Endothelial cell of umbilical vein (primary cell): ENCODE data around the gene DAB1. TPM values are rescaled to one million over a fixed set of nuclear protein-coding genes. Genes with fewer than 3 reads are reported as not detected.

Source experiments
- BruUV-seq: library from RNA; stranded (reverse); fragments of 400-500 nt; replicated peaks from 2 replicates; lab custom pipeline; 2021; lab: Mats Ljungman, UMichigan
- CTCF ChIA-PET: fragments of 300-600, 350-600 bp; sonication (Branson Sonifier 250); formaldehyde crosslinking; loops from one replicate; lab custom pipeline; 2021; ENCODE audit warnings: antibody characterized with exemption, inconsistent platforms; lab: Charles Lee
- POLR2A ChIA-PET: fragments of 300-600, 350-600 bp; sonication (Branson Sonifier 250); formaldehyde crosslinking; loops from one replicate; lab custom pipeline; 2021; ENCODE audit warnings: antibody characterized with exemption, inconsistent platforms; lab: Charles Lee
- DNase-seq: peaks from one replicate; pipeline ENCODE4 v3.0.0-alpha.2; 2011; ENCODE audit warnings: low read depth, low spot score
- FAIRE-seq: peaks from 2 replicates; lab custom pipeline; 2011; peaks lifted over from hg19 to GRCh38; lab: Jason Lieb, UNC
- H2AFZ ChIP-seq: 2 replicates; pipeline ENCODE4 v1.6.0; 2012; ENCODE audit warnings: low read depth, low read length, control low read depth, inconsistent platforms
- H3K27ac ChIP-seq: 2 replicates; pipeline ENCODE4 v1.5.1; 2011; ENCODE audit warnings: low read depth, mild to moderate bottlenecking, control low read depth, low read length, moderate library complexity; ENCODE audit not compliant: insufficient read depth
- H3K27me3 ChIP-seq, 2 experiments: 2 replicates each; pipeline versions ENCODE4 v1.6.0 to v1.6.1; 2011; ENCODE audit warnings: low read length in 2 of 2, mixed read lengths in 1 of 2; ENCODE audit not compliant: control insufficient read depth in 2 of 2, insufficient read depth in 2 of 2
- H3K36me3 ChIP-seq, 2 experiments: 2 replicates in 1 of 2; 3 replicates in 1 of 2; pipeline ENCODE4 v1.5.1; 2011; ENCODE audit warnings: low read length in 2 of 2, mild to moderate bottlenecking in 1 of 2, moderate library complexity in 1 of 2; ENCODE audit not compliant: control insufficient read depth in 2 of 2, insufficient read depth in 2 of 2; ENCODE audit errors: extremely low read depth in 1 of 2
- H3K4me1 ChIP-seq: 3 replicates; pipeline ENCODE4 v1.5.1; 2011; ENCODE audit warnings: mild to moderate bottlenecking, low read length; ENCODE audit not compliant: control insufficient read depth, insufficient read depth; ENCODE audit errors: extremely low read depth
- H3K4me2 ChIP-seq: 2 replicates; pipeline ENCODE4 v1.6.1; 2011; ENCODE audit warnings: low read length, control low read depth, mixed read lengths; ENCODE audit not compliant: insufficient read depth
- H3K4me3 ChIP-seq, 3 experiments: fragments of 200-600 bp in 1 of 3; sonication (generic), shearing (Covaris generic) in 1 of 3; replicated peaks in 1 of 3; 2 replicates each; pipeline ENCODE4 v1.5.1; 2011 to 2016; ENCODE audit warnings: control low read depth in 3 of 3, low read length in 3 of 3, mild to moderate bottlenecking in 2 of 3, inconsistent platforms in 1 of 3, low read depth in 1 of 3, moderate library complexity in 1 of 3; ENCODE audit not compliant: insufficient read depth in 1 of 3
- H3K79me2 ChIP-seq: 2 replicates; pipeline ENCODE4 v1.6.0; 2012; ENCODE audit warnings: low read length, inconsistent platforms; ENCODE audit not compliant: control insufficient read depth, insufficient read depth
- H3K9ac ChIP-seq: replicated peaks from 2 replicates; pipeline ENCODE3; 2011; ENCODE audit warnings: low read length, control low read depth; ENCODE audit not compliant: insufficient read depth; ENCODE audit errors: extremely low read depth
- H3K9me1 ChIP-seq: replicated peaks from 3 replicates; pipeline ENCODE4 v1.6.0; 2011; ENCODE audit warnings: mild to moderate bottlenecking, low read length; ENCODE audit not compliant: control insufficient read depth, insufficient read depth; ENCODE audit errors: extremely low read depth
- H3K9me3 ChIP-seq: replicated peaks from 2 replicates; pipeline ENCODE4 v1.5.1; 2012; ENCODE audit warnings: low read length, inconsistent platforms; ENCODE audit not compliant: control insufficient read depth, insufficient read depth
- H4K20me1 ChIP-seq: replicated peaks from 2 replicates; pipeline ENCODE3; 2011; ENCODE audit warnings: mild to moderate bottlenecking, low read length; ENCODE audit not compliant: control insufficient read depth, insufficient read depth; ENCODE audit errors: extremely low read depth
- EZH2 ChIP-seq: IDR thresholded peaks from 2 replicates; pipeline ENCODE4 v1.6.1; 2012; ENCODE audit warnings: borderline replicate concordance, low read depth, mild to moderate bottlenecking, moderate library complexity, low read length, inconsistent platforms; ENCODE audit not compliant: severe bottlenecking
- FOS ChIP-seq: IDR thresholded peaks from 2 replicates; pipeline ENCODE4 v1.6.1; 2011; ENCODE audit warnings: mild to moderate bottlenecking, low read length, moderate library complexity, borderline replicate concordance; ENCODE audit not compliant: insufficient read depth
- GATA2 ChIP-seq: IDR thresholded peaks from 2 replicates; pipeline ENCODE4 v1.7.0; 2011; ENCODE audit warnings: low read depth, mild to moderate bottlenecking, moderate library complexity, mixed read lengths, low read length; ENCODE audit not compliant: insufficient read length, insufficient read depth
- JUN ChIP-seq: IDR thresholded peaks from 2 replicates; pipeline ENCODE4 v1.6.1; 2011; ENCODE audit warnings: borderline replicate concordance, low read depth; ENCODE audit not compliant: insufficient read length, insufficient read depth
- MAX ChIP-seq: IDR thresholded peaks from 2 replicates; pipeline ENCODE4 v1.6.1; 2011; ENCODE audit not compliant: insufficient read depth, insufficient read length
- MYC ChIP-seq: IDR thresholded peaks from one replicate; pipeline ENCODE4 v1.6.1; 2011; ENCODE audit warnings: mild to moderate bottlenecking, low read depth, low read length
- POLR2A ChIP-seq: IDR thresholded peaks from 2 replicates; pipeline ENCODE4 v1.6.1; 2012; ENCODE audit warnings: low read depth, mild to moderate bottlenecking, control low read depth, low read length
- POLR2AphosphoS5 ChIP-seq: IDR thresholded peaks from 2 replicates; pipeline ENCODE4 v1.6.1; 2012; ENCODE audit warnings: low read depth, mild to moderate bottlenecking, control low read depth, low read length, moderate library complexity; ENCODE audit not compliant: insufficient read depth
- dilution Hi-C: fragments of 300-500 bp; cut with MboI; formaldehyde crosslinking; loops from one replicate; pipeline ENCODE4 v1.15.0; 2019; ENCODE audit warnings: low sequenced_read_pairs; ENCODE audit not compliant: extremely low pct_ligation_motif_present
- intact Hi-C: fragments of 100-400 bp; cut with micrococcal nuclease; formaldehyde crosslinking; loops from one replicate; pipeline ENCODE4 v1.10.0; 2022
- polyA plus RNA-seq, 4 experiments: library from polyadenylated mRNA; depleted of rRNA in 3 of 4; stranded (reverse) in 3 of 4; unstranded in 1 of 4; fragments of >200 nt; gene quantifications; 2 replicates each; pipeline versions ENCODE4 v1.2.1 to v1.2.3, GENCODE V29; 2011 to 2012; ENCODE audit warnings: missing spikeins in 1 of 4
- total RNA-seq: library from RNA; stranded (reverse); gene quantifications from 2 replicates; pipeline ENCODE4 v1.2.3, GENCODE V29; 2021
- TF ChIP-seq, protein P1 (sequence below), 2 donors: IDR thresholded peaks; 1 replicate in 1 of 2; 2 replicates in 1 of 2; pipeline ENCODE4 v1.5.1; 2011; ENCODE audit warnings: low read length in 2 of 2, mild to moderate bottlenecking in 2 of 2, moderate library complexity in 2 of 2, control low read depth in 1 of 2, inconsistent platforms in 1 of 2, low read depth in 1 of 2; ENCODE audit not compliant: insufficient read depth in 1 of 2; ENCODE audit errors: extremely low read depth in 1 of 2

DAB1 gene
- total and polyA plus RNA-seq, 2 donors (not counting 3 experiments of a cell fraction or from before 2014, with no cell fraction given): not detected

GRCh38 chr1:56966698-56966999 is 457.2 kb downstream of the DAB1 start:
- Histone ChIP-seq H2AFZ (no peak overlapping the region), H3K4me1 (no peaks in the 10 kb centered on the region), H3K9ac (no peak overlapping the region), H3K27me3 (no peaks in the 10 kb centered on the region), H3K36me3 (no peaks in the 10 kb centered on the region), H3K4me2 (no peak overlapping the region), H3K9me1 (no peaks in the 10 kb centered on the region), H3K4me3 (no peak overlapping the region), H4K20me1 (no peaks in the 10 kb centered on the region), H3K9me3 (no peaks in the 10 kb centered on the region), H3K79me2 (no peaks in the 10 kb centered on the region), H3K27ac (no peak overlapping the region)
- no TSS peak for BruUV-seq
- CTCF ChIA-PET: no interaction called here
- FAIRE-seq (no peak), DNase-seq (no peak)
- intact Hi-C loops: loop anchor here (5.0 kb wide), 1 partner anchor 1581 kb away; the partner anchor contains the start of gene OMA1
- POLR2A ChIA-PET: no interaction called here
- TF ChIP-seq, protein P1, sequence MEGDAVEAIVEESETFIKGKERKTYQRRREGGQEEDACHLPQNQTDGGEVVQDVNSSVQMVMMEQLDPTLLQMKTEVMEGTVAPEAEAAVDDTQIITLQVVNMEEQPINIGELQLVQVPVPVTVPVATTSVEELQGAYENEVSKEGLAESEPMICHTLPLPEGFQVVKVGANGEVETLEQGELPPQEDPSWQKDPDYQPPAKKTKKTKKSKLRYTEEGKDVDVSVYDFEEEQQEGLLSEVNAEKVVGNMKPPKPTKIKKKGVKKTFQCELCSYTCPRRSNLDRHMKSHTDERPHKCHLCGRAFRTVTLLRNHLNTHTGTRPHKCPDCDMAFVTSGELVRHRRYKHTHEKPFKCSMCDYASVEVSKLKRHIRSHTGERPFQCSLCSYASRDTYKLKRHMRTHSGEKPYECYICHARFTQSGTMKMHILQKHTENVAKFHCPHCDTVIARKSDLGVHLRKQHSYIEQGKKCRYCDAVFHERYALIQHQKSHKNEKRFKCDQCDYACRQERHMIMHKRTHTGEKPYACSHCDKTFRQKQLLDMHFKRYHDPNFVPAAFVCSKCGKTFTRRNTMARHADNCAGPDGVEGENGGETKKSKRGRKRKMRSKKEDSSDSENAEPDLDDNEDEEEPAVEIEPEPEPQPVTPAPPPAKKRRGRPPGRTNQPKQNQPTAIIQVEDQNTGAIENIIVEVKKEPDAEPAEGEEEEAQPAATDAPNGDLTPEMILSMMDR (IDR thresholded peaks at IDR 0.05; ENCODE audit: extremely low read depth in 1 of 2, insufficient read depth in 1 of 2, low read depth in 1 of 2, low read length in 2 of 2): no peak
- dilution Hi-C loops: no loop called here

DNA sequence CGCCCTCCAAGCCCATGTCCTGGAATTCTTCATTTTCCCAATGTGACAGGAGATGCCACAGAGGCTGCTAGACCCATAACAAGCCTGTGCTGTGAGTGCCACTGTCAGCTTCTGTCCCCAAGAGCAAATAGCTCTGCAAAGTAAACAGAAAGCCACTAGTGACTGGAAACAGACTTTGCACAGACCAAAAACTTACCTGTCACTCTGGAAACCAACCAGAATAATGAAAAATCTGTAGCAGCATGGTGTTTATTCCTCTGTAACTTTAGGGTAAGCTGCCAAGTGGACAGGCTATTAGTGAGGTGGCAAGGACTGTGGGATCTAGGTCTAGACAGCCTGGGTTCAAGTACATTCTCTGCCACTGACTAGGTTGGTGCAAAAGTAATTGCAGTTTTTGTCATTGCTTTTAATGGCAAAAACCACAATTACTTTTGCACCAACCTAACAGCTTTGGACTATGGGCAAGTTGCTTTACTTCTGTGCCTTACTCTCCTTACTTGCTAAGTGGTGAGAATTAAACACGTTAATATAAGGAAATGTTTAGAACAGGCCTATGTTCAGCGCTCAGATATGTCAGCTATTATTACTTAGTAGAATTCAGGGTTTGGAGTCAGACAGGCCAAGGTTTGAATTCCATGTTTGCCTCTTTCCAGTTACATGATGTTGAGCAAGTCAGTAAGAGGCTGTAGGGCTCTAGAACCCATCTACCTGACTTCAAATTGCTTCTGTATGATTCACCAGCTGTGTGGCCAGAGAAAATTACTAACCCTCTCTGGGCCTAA is 457.8 kb downstream of the DAB1 start, which contains the start of gene C8B:
TSS of gene C8B (minus strand) at position 100 of the 782 bp plus-strand sequence. CDS start at position 33, 67 bp downstream.
- ChIA-PET POLR2A (no interaction called here), CTCF (no interaction called here)
- no peak for DNase-seq
- dilution Hi-C loops (no loop called here), intact Hi-C loops (loop anchor here (5.0 kb wide), 1 partner anchor 1581 kb away; the partner anchor contains the start of gene OMA1)
- no peak for FAIRE-seq
- H3K27me3 ChIP-seq: no peaks in the 10 kb centered on the region
- H3K9me3 ChIP-seq: no peaks in the 10 kb centered on the region
- TF ChIP-seq, protein P1 (IDR thresholded peaks at IDR 0.05; ENCODE audit: extremely low read depth in 1 of 2, insufficient read depth in 1 of 2, low read depth in 1 of 2, low read length in 2 of 2): no peak
- TF ChIP-seq MAX (no peak), EZH2 (no peak), JUN (no peak), GATA2 (no peak), MYC (no peak), POLR2AphosphoS5 (no peak), POLR2A (no peak), FOS (no peak)
- no peaks in the 10 kb centered on the region for H3K9me1 ChIP-seq
- no peak within 1 kb of the TSS for H3K4me2 ChIP-seq
- H3K36me3 ChIP-seq: no peaks in the 10 kb centered on the region
- no peaks in the 10 kb centered on the region for H4K20me1 ChIP-seq
- no peak within 1 kb of the TSS for H3K27ac ChIP-seq
- H2AFZ ChIP-seq: no peak within 1 kb of the TSS
- H3K79me2 ChIP-seq: no peaks in the 10 kb centered on the region
- no peak within 1 kb of the TSS for H3K4me3 ChIP-seq
- H3K4me1 ChIP-seq: no peaks in the 10 kb centered on the region
- no TSS peak for BruUV-seq
- H3K9ac ChIP-seq: no peak within 1 kb of the TSS
